ENCODE data around the gene ANKRD9. TPM values are rescaled to one million over a fixed set of nuclear protein-coding genes. Genes with fewer than 3 reads are reported as not detected.

ANKRD9 gene
- total and polyA plus RNA-seq, 2 donors (not counting 3 experiments of a cell fraction or from before 2014, with no cell fraction given), result 21.0 to 24.6 TPM

- dilution Hi-C loops (cut with MboI; ENCODE audit: extremely low pct_ligation_motif_present, low sequenced_read_pairs) (no loop called here), intact Hi-C loops (cut with micrococcal nuclease) (no loop called here)
- FAIRE-seq, result no peak
- ChIA-PET POLR2A (no interaction called here), CTCF (no interaction called here)
- Histone ChIP-seq H3K9me3 (replicated peaks; ENCODE audit: control insufficient read depth, insufficient read depth, low read length) (no peaks in the 10 kb centered on the region), H3K27me3 (ENCODE audit: control insufficient read depth in 2 of 2, insufficient read depth in 2 of 2, low read length in 2 of 2) (no peaks in the 10 kb centered on the region), H3K36me3 (ENCODE audit: control insufficient read depth in 2 of 2, extremely low read depth in 1 of 2, insufficient read depth in 2 of 2, low read length in 2 of 2) (no peaks in the 10 kb centered on the region), H3K9ac (replicated peaks; ENCODE audit: extremely low read depth, insufficient read depth, low read length) (no peak overlapping the region), H3K79me2 (ENCODE audit: control insufficient read depth, insufficient read depth, low read length) (no peaks in the 10 kb centered on the region), H3K4me2 (ENCODE audit: insufficient read depth, low read length) (no peak overlapping the region), H3K27ac (ENCODE audit: insufficient read depth, low read depth, low read length) (no peak overlapping the region), H3K9me1 (replicated peaks; ENCODE audit: control insufficient read depth, extremely low read depth, insufficient read depth, low read length) (no peaks in the 10 kb centered on the region), H2AFZ (ENCODE audit: low read depth, low read length) (no peak overlapping the region), H4K20me1 (replicated peaks; ENCODE audit: control insufficient read depth, extremely low read depth, insufficient read depth, low read length) (no peaks in the 10 kb centered on the region), H3K4me3 (replicated peaks in 1 of 3; ENCODE audit: insufficient read depth in 1 of 3, low read depth in 1 of 3, low read length in 3 of 3) (no peak overlapping the region), H3K4me1 (ENCODE audit: control insufficient read depth, extremely low read depth, insufficient read depth, low read length) (no peaks in the 10 kb centered on the region)
- TF ChIP-seq EZH2 (IDR thresholded peaks at IDR 0.05; ENCODE audit: borderline replicate concordance, low read depth, low read length, severe bottlenecking), result no peak
- TF ChIP-seq MYC (IDR thresholded peaks at IDR 0.05; ENCODE audit: low read depth, low read length), result no peak
- TF ChIP-seq POLR2AphosphoS5 (IDR thresholded peaks at IDR 0.05; ENCODE audit: insufficient read depth, low read depth, low read length), result no peak
- no peak for TF ChIP-seq CTCF (IDR thresholded peaks at IDR 0.05; ENCODE audit: extremely low read depth in 1 of 2, insufficient read depth in 1 of 2, low read depth in 1 of 2, low read length in 2 of 2)
- no peak for TF ChIP-seq FOS (IDR thresholded peaks at IDR 0.05; ENCODE audit: borderline replicate concordance, insufficient read depth, low read length)
- TF ChIP-seq MAX (IDR thresholded peaks at IDR 0.05; ENCODE audit: insufficient read depth, insufficient read length), result no peak
- no peak for TF ChIP-seq GATA2 (IDR thresholded peaks at IDR 0.05; ENCODE audit: insufficient read depth, insufficient read length, low read depth, low read length)
- TF ChIP-seq POLR2A (IDR thresholded peaks at IDR 0.05; ENCODE audit: low read depth, low read length), result no peak
- no peak for TF ChIP-seq JUN (IDR thresholded peaks at IDR 0.05; ENCODE audit: borderline replicate concordance, insufficient read depth, insufficient read length, low read depth)
- no TSS peak for BruUV-seq (replicated peaks)
- DNase-seq (ENCODE audit: low read depth, low spot score), result no peak
These were observed 30.5 kb downstream of the ANKRD9 start for GRCh38 chr14:102479107-102479506.
